GM21529 (cell line): ENCODE measurements around the gene OR5F1.

ENCODE experiments used
- ATAC-seq: cut with Tn5 transposase; IDR thresholded peaks from one replicate; pipeline ENCODE4 v1.9.1; 2021; ENCODE audit not compliant: unreplicated experiment

OR5F1 gene

GRCh38 chr11:55994525-55994924, at the start of gene OR5F1:
Gene OR5F1, minus strand, starts transcription at chr11:55994625. Its CDS starts 0 bp downstream, at chr11:55994625.
- ATAC-seq: no peak

- no peak for ATAC-seq
These were observed 32.9 kb upstream of the OR5F1 start, which contains the start of gene OR5AS1 for GRCh38 chr11:56027354-56027753. Gene OR5AS1, plus strand, starts transcription at chr11:56027654. Its CDS starts 2,765 bp downstream, at chr11:56030419.

- ATAC-seq: no peak
These were observed 19.4 kb upstream of the OR5F1 start for GRCh38 chr11:56013805-56014204.

GRCh38 chr11:56010716-56011115, 16.3 kb upstream of the OR5F1 start:
- no peak for ATAC-seq

DNA sequence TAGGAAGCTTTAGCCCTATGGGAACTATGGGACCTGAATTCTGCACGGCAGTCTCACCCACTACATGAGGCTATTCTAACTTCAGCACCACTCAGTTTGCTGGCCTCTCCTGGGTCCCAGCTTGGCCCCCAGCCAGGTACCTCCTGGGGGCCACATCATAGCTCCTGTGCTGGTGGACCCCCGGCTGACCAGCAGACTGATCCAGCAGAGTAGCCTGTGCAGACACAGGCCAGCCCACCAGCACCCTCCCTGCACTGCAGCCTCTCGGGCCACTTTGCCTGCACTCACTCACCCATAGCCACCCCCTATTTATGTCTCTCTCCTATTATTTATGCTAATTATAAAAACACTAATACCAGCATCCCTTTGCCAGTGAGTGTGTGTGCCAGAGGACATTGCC, 23.5 kb downstream of the OR5F1 start:
- ATAC-seq: no peak

DNA sequence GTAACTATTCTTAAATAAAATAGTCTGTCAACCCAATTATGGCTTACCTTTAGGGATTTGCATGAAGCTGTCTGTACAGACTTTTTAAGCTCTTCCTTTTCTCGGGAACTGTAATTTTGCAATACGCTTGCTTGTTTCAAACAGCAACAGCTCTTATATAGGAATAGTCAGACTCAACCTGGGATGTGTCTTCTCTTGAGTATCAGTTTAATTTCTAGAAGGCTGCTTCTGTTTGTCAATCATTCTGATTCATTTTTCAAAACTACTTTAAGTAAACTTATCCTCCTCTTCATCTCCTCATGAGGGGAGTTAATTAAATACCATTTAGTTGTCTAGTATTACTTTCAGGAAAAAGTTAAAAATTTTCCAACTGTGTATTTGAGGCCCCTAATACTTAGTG, 24.6 kb downstream of the OR5F1 start, which contains the start of gene OR10AG1:
Gene OR10AG1, minus strand, starts transcription at position 101 of the 400 bp plus-strand sequence. Its CDS starts 38 bp downstream, at position 63.
- ATAC-seq: no peak

DNA sequence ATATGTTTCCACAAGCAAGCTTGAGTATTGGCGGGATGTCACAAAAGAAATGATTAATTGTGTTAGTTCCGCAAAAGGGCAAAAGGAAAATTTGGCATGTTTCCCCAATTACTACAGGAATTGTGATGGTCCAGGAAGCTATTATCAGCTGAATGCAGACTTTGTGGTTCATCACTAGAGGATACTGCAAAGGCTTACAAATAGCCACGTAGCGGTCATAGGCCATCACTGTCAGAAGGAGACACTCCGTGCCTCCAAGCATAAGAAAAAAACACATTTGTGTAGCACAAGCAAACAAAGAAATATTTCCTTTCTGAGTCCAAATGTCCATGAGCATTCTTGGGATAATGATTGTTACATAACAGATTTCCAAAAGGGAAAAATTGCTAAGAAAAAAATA, 26.5 kb downstream of the OR5F1 start:
- no peak for ATAC-seq

DNA sequence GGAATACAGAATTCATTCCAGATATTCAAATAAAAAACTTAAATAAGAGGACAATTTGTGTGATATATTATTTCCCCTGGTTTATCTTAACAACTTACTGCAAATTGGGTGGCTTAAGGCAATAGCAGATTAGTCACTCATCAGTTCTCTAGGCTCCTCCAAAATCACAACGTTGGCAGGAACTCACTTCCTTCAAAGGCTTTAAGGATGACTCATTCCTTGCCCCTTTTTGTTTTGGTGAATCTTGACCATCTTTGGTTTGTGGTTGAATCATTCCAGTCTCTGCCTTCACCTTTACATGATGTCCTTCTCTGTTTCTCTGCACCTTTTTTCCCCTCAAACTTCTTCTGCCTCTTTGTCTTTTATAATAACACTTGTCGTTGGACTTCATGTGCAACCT, 28.0 kb downstream of the OR5F1 start:
- ATAC-seq: no peak

- ATAC-seq: no peak
These were observed 37.9 kb downstream of the OR5F1 start for GRCh38 chr11:55956521-55956920.

DNA sequence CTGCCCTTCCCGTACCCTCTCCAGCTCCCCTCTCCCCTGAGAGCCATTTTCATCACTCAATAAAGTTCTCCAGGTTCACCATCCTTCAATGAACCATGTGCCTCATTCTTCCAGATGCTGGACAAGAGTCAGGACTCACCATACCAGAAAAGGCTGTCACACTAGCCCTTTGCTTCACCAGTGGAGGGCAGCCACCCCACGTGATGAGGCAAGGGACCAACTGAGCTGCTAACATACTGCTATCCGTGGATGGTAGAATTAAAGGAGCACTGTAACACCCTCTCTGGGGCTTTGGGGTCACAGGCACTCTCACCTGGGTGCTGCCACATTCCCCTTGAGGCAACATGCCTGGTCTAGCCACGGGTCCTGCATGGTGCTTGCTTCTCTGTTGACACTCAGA, 45.1 kb downstream of the OR5F1 start:
- ATAC-seq: no peak
